Activated CD4-positive, alpha-beta T cell treated with anti-CD3 and anti-CD28 coated beads, Interleukin-2, amount 10 ng/mL, durations not matched to agents 24 days and 14 days (primary cell): Measurements from ENCODE around the gene MGRN1. TPM values are rescaled to one million over a fixed set of nuclear protein-coding genes. Genes with fewer than 3 reads are reported as not detected.

ENCODE experiments used
- DNase-seq: peaks from one replicate; pipeline ENCODE4 v3.0.0; 2022
- H3K27ac Mint-ChIP-seq: one replicate; pipeline ENCODE4 v1.8.0; 2022; ENCODE audit warnings: mild to moderate bottlenecking, mixed read lengths
- H3K27me3 Mint-ChIP-seq: one replicate; pipeline ENCODE4 v1.8.0; 2022; ENCODE audit warnings: mixed read lengths
- H3K36me3 Mint-ChIP-seq: one replicate; pipeline ENCODE4 v1.8.0; 2022; ENCODE audit warnings: low read depth, mild to moderate bottlenecking, mixed read lengths
- H3K4me1 Mint-ChIP-seq: one replicate; pipeline ENCODE4 v1.8.0; 2021; ENCODE audit warnings: mixed read lengths
- H3K4me3 Mint-ChIP-seq: one replicate; pipeline ENCODE4 v1.8.0; 2022; ENCODE audit warnings: mild to moderate bottlenecking, moderate library complexity, mixed read lengths
- H3K9me3 Mint-ChIP-seq: one replicate; pipeline ENCODE4 v1.8.0; 2021; ENCODE audit warnings: mixed read lengths
- intact Hi-C: fragments of 100-400 bp; cut with micrococcal nuclease; formaldehyde crosslinking; loops from one replicate; pipeline ENCODE4 v1.15.1; 2023
- total RNA-seq: library from RNA; stranded (reverse); gene quantifications from 2 replicates; pipeline ENCODE4 v1.2.3, GENCODE V29; 2022

Gene MGRN1
- total RNA-seq, 1 donor from 2014 or later = 103 TPM

GRCh38 chr16:4699046-4699556, 74.5 kb downstream of the MGRN1 start:
- H3K27ac Mint-ChIP-seq = no peak overlapping the region
- no peaks in the 10 kb centered on the region for H3K9me3 Mint-ChIP-seq
- intact Hi-C loops = no loop called here
- H3K36me3 Mint-ChIP-seq = peaks cover 20% of the 10 kb centered on the region
- peak; percentile 55 for DNase-seq
- no peak overlapping the region for H3K4me3 Mint-ChIP-seq
- H3K27me3 Mint-ChIP-seq = no peaks in the 10 kb centered on the region
- peaks cover 12% of the 10 kb centered on the region for H3K4me1 Mint-ChIP-seq

DNA sequence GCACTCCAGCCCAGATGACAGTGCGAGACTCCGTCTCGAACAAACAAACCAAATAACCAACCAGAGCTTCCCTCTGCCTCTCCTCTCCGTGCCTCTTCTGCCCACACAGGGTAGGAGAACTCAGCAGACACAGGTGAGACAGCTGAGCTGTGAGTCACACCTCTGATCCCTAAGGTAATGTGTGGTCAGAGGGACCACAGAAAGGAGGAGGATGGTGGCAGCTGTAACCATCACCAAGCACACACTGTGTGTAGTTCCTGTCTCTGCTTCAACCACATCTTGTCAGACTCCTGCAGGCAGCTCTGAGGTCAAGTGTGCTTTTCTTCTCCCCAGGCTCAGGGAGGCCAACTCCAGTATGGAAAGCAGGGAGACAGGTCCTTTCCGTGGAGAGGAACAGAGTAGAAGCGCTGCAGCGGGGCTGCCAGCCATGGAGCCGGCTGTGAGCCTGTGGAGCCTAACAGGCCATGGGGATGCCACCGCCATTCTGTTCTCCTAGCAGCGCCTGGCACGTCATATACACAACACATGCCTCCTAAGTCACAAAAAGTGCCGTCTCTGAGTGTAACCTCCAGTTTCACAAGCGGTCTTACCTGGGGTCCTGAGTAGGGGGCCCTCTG, 75.9 kb downstream of the MGRN1 start:
- Mint-ChIP-seq H3K27ac (no peak overlapping the region), H3K4me1 (peaks cover 8% of the 10 kb centered on the region), H3K36me3 (peaks cover 24% of the 10 kb centered on the region), H3K9me3 (no peaks in the 10 kb centered on the region), H3K4me3 (no peak overlapping the region), H3K27me3 (no peaks in the 10 kb centered on the region)
- intact Hi-C loops = no loop called here
- peak; percentile 73 for DNase-seq

GRCh38 chr16:4700997-4701743, 76.5 kb downstream of the MGRN1 start:
- no peaks in the 10 kb centered on the region for H3K27me3 Mint-ChIP-seq
- peaks cover 7% of the 10 kb centered on the region for H3K4me1 Mint-ChIP-seq
- no peak overlapping the region for H3K27ac Mint-ChIP-seq
- no peak overlapping the region for H3K4me3 Mint-ChIP-seq
- intact Hi-C loops = no loop called here
- no peaks in the 10 kb centered on the region for H3K9me3 Mint-ChIP-seq
- peaks cover 24% of the 10 kb centered on the region for H3K36me3 Mint-ChIP-seq
- peak; percentile 56 for DNase-seq

DNA sequence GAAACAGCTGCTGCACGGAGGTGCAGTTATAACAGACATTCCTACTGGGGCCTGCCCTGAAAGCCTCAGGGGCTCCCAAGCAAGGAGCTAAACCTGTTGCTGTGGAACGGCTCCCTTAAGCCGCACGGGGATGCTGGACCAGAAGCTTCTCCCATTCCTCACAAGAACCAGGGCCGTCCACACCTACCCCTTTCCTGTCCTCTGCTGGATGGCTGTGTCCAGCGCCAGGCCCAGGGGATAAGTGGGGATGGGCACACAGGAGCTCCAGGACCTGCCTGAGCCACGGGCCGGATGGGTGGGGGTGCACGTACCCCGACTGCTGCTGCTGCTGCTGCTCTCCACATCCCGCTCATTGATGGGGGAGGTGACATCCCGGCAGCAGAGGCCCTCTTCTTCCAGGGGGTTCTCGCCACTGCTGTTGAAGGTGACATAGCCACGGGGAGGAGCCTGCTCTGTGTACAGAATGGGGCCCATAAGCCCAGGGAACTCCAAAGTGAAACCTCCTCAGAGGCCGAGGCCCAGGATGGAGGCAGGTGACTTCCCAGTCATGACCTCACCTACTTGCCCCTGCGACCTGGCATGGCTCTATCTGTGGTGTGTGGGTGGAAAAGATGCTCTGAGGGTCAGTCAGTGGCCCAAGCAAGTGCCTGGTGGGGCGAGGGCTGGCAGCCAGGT, 77.3 kb downstream of the MGRN1 start:
- H3K9me3 Mint-ChIP-seq = no peaks in the 10 kb centered on the region
- peaks cover 26% of the 10 kb centered on the region for H3K36me3 Mint-ChIP-seq
- DNase-seq = no peak
- peaks cover 7% of the 10 kb centered on the region for H3K4me1 Mint-ChIP-seq
- no peaks in the 10 kb centered on the region for H3K27me3 Mint-ChIP-seq
- H3K4me3 Mint-ChIP-seq = no peak overlapping the region
- intact Hi-C loops = no loop called here
- no peak overlapping the region for H3K27ac Mint-ChIP-seq

DNA sequence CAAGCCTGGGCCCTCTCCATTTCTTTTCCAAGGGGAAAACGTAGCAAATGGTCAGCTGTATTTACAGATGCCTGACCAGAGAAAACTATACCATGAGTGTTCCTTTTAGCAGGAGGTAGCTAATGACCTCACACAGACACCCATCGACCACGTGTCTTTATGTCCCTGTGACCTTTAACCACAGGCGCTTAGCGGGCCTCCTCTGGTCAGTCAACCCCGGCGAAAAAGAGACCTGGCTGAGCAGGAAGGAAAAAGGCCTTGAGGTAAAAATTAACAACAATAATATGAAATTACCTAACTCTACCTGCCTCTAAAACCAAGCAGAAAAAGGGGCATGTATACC, 77.8 kb downstream of the MGRN1 start:
- H3K4me3 Mint-ChIP-seq = no peak overlapping the region
- no peaks in the 10 kb centered on the region for H3K27me3 Mint-ChIP-seq
- no peak overlapping the region for H3K27ac Mint-ChIP-seq
- peaks cover 7% of the 10 kb centered on the region for H3K4me1 Mint-ChIP-seq
- intact Hi-C loops = no loop called here
- no peak for DNase-seq
- H3K36me3 Mint-ChIP-seq = peaks cover 26% of the 10 kb centered on the region
- H3K9me3 Mint-ChIP-seq = no peaks in the 10 kb centered on the region

- Mint-ChIP-seq H3K27me3 (no peaks in the 10 kb centered on the region), H3K27ac (no peak overlapping the region), H3K9me3 (no peaks in the 10 kb centered on the region), H3K4me1 (peaks cover 7% of the 10 kb centered on the region), H3K36me3 (peaks cover 23% of the 10 kb centered on the region), H3K4me3 (no peak overlapping the region)
- intact Hi-C loops = no loop called here
- DNase-seq = no peak
Measured at GRCh38 chr16:4703906-4704305, 79.3 kb downstream of the MGRN1 start.

DNA sequence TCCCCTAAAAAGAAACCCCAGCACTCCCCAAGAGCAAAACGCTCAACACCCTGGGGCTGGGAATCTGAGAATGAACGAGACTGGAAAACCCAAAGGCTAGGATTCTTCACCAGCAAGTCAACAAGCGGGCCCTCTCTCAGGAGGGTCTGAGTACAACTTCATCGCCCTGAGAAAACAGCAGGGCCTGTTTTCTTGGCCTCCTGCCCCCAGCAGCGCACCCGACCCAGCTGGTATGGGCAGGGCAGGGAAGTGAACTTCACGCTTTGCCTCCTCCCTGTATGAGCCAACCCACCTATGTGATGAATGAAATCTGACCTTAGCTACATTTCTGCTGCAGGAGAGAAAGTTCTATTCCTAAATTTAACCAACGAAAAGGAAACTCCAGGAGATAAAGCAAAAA, 79.9 kb downstream of the MGRN1 start:
- DNase-seq = no peak
- Mint-ChIP-seq H3K27me3 (no peaks in the 10 kb centered on the region), H3K4me3 (no peak overlapping the region), H3K27ac (no peak overlapping the region), H3K9me3 (no peaks in the 10 kb centered on the region), H3K4me1 (peaks cover 7% of the 10 kb centered on the region), H3K36me3 (peaks cover 19% of the 10 kb centered on the region)
- intact Hi-C loops = no loop called here

GRCh38 chr16:4704913-4705312, 80.3 kb downstream of the MGRN1 start:
- intact Hi-C loops = no loop called here
- Mint-ChIP-seq H3K27me3 (no peaks in the 10 kb centered on the region), H3K4me3 (no peak overlapping the region), H3K36me3 (peaks cover 19% of the 10 kb centered on the region), H3K9me3 (no peaks in the 10 kb centered on the region), H3K27ac (no peak overlapping the region), H3K4me1 (peaks cover 4% of the 10 kb centered on the region)
- no peak for DNase-seq

- Mint-ChIP-seq H3K36me3 (peaks cover 23% of the 10 kb centered on the region), H3K4me1 (no peaks in the 10 kb centered on the region), H3K27ac (no peak overlapping the region), H3K4me3 (no peak overlapping the region), H3K27me3 (no peaks in the 10 kb centered on the region), H3K9me3 (no peaks in the 10 kb centered on the region)
- DNase-seq = no peak
- intact Hi-C loops = no loop called here
Measured at GRCh38 chr16:4706871-4707270, 82.2 kb downstream of the MGRN1 start.

DNA sequence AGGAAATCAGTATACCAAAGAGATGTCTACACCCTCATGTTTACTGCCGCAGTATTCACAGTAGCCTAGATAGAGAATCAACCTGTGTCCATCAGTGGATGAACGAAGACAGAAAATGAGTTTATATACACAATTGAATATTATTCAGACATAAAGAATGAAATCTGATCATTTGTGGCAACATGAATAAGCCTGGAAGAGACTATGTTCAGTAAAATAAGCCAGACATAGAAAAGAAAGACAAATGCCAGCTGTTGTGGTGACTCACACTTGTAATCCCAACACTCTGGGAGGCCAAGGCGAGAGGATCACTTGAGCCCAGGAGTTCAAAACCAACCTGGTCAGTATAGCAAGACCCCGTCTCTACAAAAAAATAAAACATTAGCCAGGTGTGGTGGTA, 84.9 kb downstream of the MGRN1 start:
- intact Hi-C loops = no loop called here
- Mint-ChIP-seq H3K36me3 (peaks cover 28% of the 10 kb centered on the region), H3K9me3 (no peaks in the 10 kb centered on the region)

GRCh38 chr16:4713663-4714501, 89.3 kb downstream of the MGRN1 start:
- Mint-ChIP-seq H3K36me3 (peaks cover 18% of the 10 kb centered on the region), H3K27me3 (no peaks in the 10 kb centered on the region), H3K4me3 (no peak overlapping the region), H3K4me1 (no peaks in the 10 kb centered on the region), H3K9me3 (no peaks in the 10 kb centered on the region), H3K27ac (no peak overlapping the region)
- no peak for DNase-seq
- intact Hi-C loops = no loop called here

More for the DNA sequence above, 84.9 kb downstream of the MGRN1 start:
- no peak for DNase-seq
- H3K27ac Mint-ChIP-seq = no peak overlapping the region
- H3K4me3 Mint-ChIP-seq = no peak overlapping the region
- no peaks in the 10 kb centered on the region for H3K4me1 Mint-ChIP-seq
- H3K27me3 Mint-ChIP-seq = no peaks in the 10 kb centered on the region

DNA sequence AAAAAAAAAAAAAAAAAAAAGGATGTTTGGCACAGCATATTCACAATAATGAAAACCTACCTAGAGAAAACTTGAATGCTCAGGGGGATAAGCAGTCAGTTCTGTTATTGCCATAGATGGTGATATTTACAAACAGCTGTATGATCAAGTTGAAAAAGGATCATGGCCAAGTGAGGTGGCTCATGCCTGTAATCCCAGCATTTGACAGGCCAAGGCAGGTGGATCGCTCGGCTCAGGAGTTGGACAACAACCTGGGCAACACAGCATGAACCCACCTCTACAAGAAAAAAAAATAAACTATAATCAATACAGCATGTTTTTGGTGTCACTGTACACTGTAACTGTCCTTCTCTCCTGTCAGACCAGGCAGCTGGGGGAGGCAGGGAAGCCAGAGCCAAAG, 90.4 kb downstream of the MGRN1 start:
- peaks cover 14% of the 10 kb centered on the region for H3K36me3 Mint-ChIP-seq
- H3K9me3 Mint-ChIP-seq = no peaks in the 10 kb centered on the region
- intact Hi-C loops = no loop called here
- no peak overlapping the region for H3K4me3 Mint-ChIP-seq
- H3K4me1 Mint-ChIP-seq = no peaks in the 10 kb centered on the region
- H3K27ac Mint-ChIP-seq = no peak overlapping the region
- DNase-seq = no peak
- H3K27me3 Mint-ChIP-seq = no peaks in the 10 kb centered on the region

- Mint-ChIP-seq H3K27me3 (no peaks in the 10 kb centered on the region), H3K36me3 (peaks cover 12% of the 10 kb centered on the region), H3K9me3 (no peaks in the 10 kb centered on the region), H3K27ac (no peak overlapping the region), H3K4me1 (no peaks in the 10 kb centered on the region), H3K4me3 (no peak overlapping the region)
- intact Hi-C loops = no loop called here
- no peak for DNase-seq
Measured at GRCh38 chr16:4718466-4718865, 93.8 kb downstream of the MGRN1 start.
